Liver (tissue), 9 donors: ENCODE data around the gene ETS1. TPM values are rescaled to one million over a fixed set of nuclear protein-coding genes. Genes with fewer than 3 reads are reported as not detected.

Source experiments
- DNase-seq: peaks from one replicate; pipeline ENCODE4 v3.0.0-alpha.2; 2017; ENCODE audit warnings: low spot score
- H3K27ac ChIP-seq, 2 donors: one replicate each; pipeline ENCODE4 v1.7.0; 2013; ENCODE audit warnings: inconsistent platforms in 2 of 2, low read length in 2 of 2, control low read depth in 1 of 2, low read depth in 1 of 2, mild to moderate bottlenecking in 1 of 2
- H3K27me3 ChIP-seq, 4 donors: one replicate each; pipeline versions ENCODE4 v1.6.1 to v1.7.0; 2013; ENCODE audit warnings: low read length in 3 of 4, inconsistent platforms in 1 of 4, mild to moderate bottlenecking in 1 of 4, moderate library complexity in 1 of 4; ENCODE audit not compliant: control insufficient read depth in 4 of 4, insufficient read depth in 4 of 4
- H3K36me3 ChIP-seq, 4 donors: one replicate each; pipeline versions ENCODE4 v1.6.1 to v1.7.0; 2013; ENCODE audit warnings: low read length in 3 of 4, mild to moderate bottlenecking in 3 of 4, low read depth in 1 of 4, moderate library complexity in 1 of 4; ENCODE audit not compliant: control insufficient read depth in 4 of 4, insufficient read depth in 3 of 4
- H3K4me1 ChIP-seq, 4 donors: one replicate each; pipeline versions ENCODE4 v1.6.1 to v1.7.0; 2013; ENCODE audit warnings: low read length in 3 of 4, mild to moderate bottlenecking in 3 of 4, moderate library complexity in 1 of 4; ENCODE audit not compliant: control insufficient read depth in 4 of 4, insufficient read depth in 4 of 4
- H3K4me3 ChIP-seq, 3 donors: one replicate each; pipeline versions ENCODE4 v1.6.1 to v1.7.0; 2013; ENCODE audit warnings: low read length in 3 of 3, control low read depth in 1 of 3, low read depth in 1 of 3, mild to moderate bottlenecking in 1 of 3
- H3K9ac ChIP-seq, 2 donors: one replicate each; pipeline ENCODE4 v1.7.0; 2013; ENCODE audit warnings: low read length in 2 of 2, mild to moderate bottlenecking in 2 of 2, moderate library complexity in 2 of 2, control low read depth in 1 of 2, low read depth in 1 of 2
- H3K9me3 ChIP-seq, 4 donors: one replicate each; pipeline versions ENCODE4 v1.6.1 to v1.7.0; 2013; ENCODE audit warnings: low read length in 3 of 4; ENCODE audit not compliant: control insufficient read depth in 4 of 4
- ATF3 ChIP-seq: IDR thresholded peaks from 2 replicates; pipeline ENCODE4 v1.6.1; 2016; ENCODE audit warnings: antibody characterized with exemption
- FOXA1 ChIP-seq: IDR thresholded peaks from 2 replicates; pipeline ENCODE4 v1.6.1; 2016; ENCODE audit warnings: antibody characterized with exemption
- FOXA2 ChIP-seq: IDR thresholded peaks from 2 replicates; pipeline ENCODE4 v1.6.1; 2016; ENCODE audit warnings: antibody characterized with exemption
- HNF4A ChIP-seq, 2 donors: conservative IDR thresholded peaks; 2 replicates each; pipeline ENCODE4 v1.6.1; 2016; ENCODE audit warnings: antibody characterized with exemption in 2 of 2, mild to moderate bottlenecking in 2 of 2
- HNF4G ChIP-seq: IDR thresholded peaks from 2 replicates; pipeline ENCODE4 v1.6.1; 2016; ENCODE audit warnings: antibody characterized with exemption
- JUND ChIP-seq, 2 donors: IDR thresholded peaks; 2 replicates each; pipeline ENCODE4 v1.6.1; 2016; ENCODE audit warnings: antibody characterized with exemption in 2 of 2
- MAX ChIP-seq: IDR thresholded peaks from 2 replicates; pipeline ENCODE4 v1.6.1; 2016; ENCODE audit warnings: antibody characterized with exemption
- NR2F2 ChIP-seq: IDR thresholded peaks from 2 replicates; pipeline ENCODE4 v1.6.1; 2016; ENCODE audit warnings: antibody characterized with exemption
- RAD21 ChIP-seq, 2 donors: IDR thresholded peaks; 2 replicates each; pipeline ENCODE4 v1.6.1; 2016; ENCODE audit warnings: antibody characterized with exemption in 2 of 2, mild to moderate bottlenecking in 2 of 2
- REST ChIP-seq: IDR thresholded peaks from 2 replicates; pipeline ENCODE4 v1.6.1; 2016; ENCODE audit warnings: antibody characterized with exemption, mild to moderate bottlenecking
- RXRA ChIP-seq, 2 donors: IDR thresholded peaks; 2 replicates each; pipeline ENCODE4 v1.6.1; 2017 to 2018; ENCODE audit warnings: antibody characterized with exemption in 2 of 2, mild to moderate bottlenecking in 1 of 2
- SP1 ChIP-seq: IDR thresholded peaks from 2 replicates; pipeline ENCODE4 v1.6.1; 2018; ENCODE audit warnings: antibody characterized with exemption, mild to moderate bottlenecking
- TAF1 ChIP-seq: conservative IDR thresholded peaks from 2 replicates; pipeline ENCODE4 v1.6.1; 2016; ENCODE audit warnings: antibody characterized with exemption, mild to moderate bottlenecking
- YY1 ChIP-seq: IDR thresholded peaks from 2 replicates; pipeline ENCODE4 v1.6.1; 2016; ENCODE audit warnings: antibody characterized with exemption, mild to moderate bottlenecking
- ZBTB33 ChIP-seq: IDR thresholded peaks from 2 replicates; pipeline ENCODE4 v1.6.1; 2016; ENCODE audit warnings: antibody characterized with exemption
- WGBS: extraction: QIAGEN DNeasy Blood & Tissue Kit; methylation state at CpG from one replicate; pipeline ENCODE4 v1.1.7; 2013; 5-methylcytosine and 5-hydroxymethylcytosine counted together
- polyA plus RNA-seq, 2 donors: library from polyadenylated mRNA; stranded (reverse) in 1 of 2; unstranded in 1 of 2; fragments of 200-250 nt in 1 of 2; fragments of >200 nt in 1 of 2; fragmentation: Nextera tagmentation in 1 of 2; extraction: Ambion mirVana in 1 of 2; gene quantifications; one replicate each; pipeline versions ENCODE4 v1.2.1 to v1.2.3, GENCODE V29; 2013 to 2015
- total RNA-seq, 2 donors: library from RNA; depleted of rRNA; stranded (reverse); fragments of >200 nt; gene quantifications; one replicate each; pipeline ENCODE4 v1.2.3, GENCODE V29; 2014
- donor health status: healthy.
- donor health status: healthy.
- donor health status: healthy.
- donor health status: healthy.
- donor health status: healthy.

The ETS1 gene
- total and polyA plus RNA-seq, 4 donors: 4.8 to 30.0 (median 20.3) TPM

GRCh38 chr11:128547946-128548648, 39.3 kb downstream of the ETS1 start:
- DNase-seq: no peak
- H3K36me3 ChIP-seq: no peaks in the 10 kb centered on the region
- H3K27ac ChIP-seq: peak overlapping the region; percentile 68 to 77
- peak overlapping the region; percentile 40 to 58 (median 41) for H3K4me3 ChIP-seq
- H3K4me1 ChIP-seq: peaks cover 0 to 6% (median 3%) of the 10 kb centered on the region in 4 donors
- H3K27me3 ChIP-seq: no peaks in the 10 kb centered on the region
- TF ChIP-seq HNF4A (conservative IDR thresholded peaks at IDR 0.05) (peak in 1 of 2 donors; percentile 13), ATF3 (no peak)
- no peaks in the 10 kb centered on the region for H3K9me3 ChIP-seq
- 47% methylated on average over 11 of the region's 11 CpGs for WGBS
- peak overlapping the region; percentile 22 to 57 for H3K9ac ChIP-seq

- no peaks in the 10 kb centered on the region for H3K36me3 ChIP-seq
- no peaks in the 10 kb centered on the region for H3K9me3 ChIP-seq
- no peak for TF ChIP-seq ZBTB33
- no peak for TF ChIP-seq FOXA1
- no peak for TF ChIP-seq TAF1
- TF ChIP-seq RAD21 (IDR thresholded peaks at IDR 0.05): no peak
- no peak for TF ChIP-seq NR2F2
- TF ChIP-seq HNF4A (conservative IDR thresholded peaks at IDR 0.05): no peak
- TF ChIP-seq HNF4G: no peak
- TF ChIP-seq REST: no peak
- no peak for TF ChIP-seq YY1
- no peak for TF ChIP-seq RXRA (IDR thresholded peaks at IDR 0.05)
- no peak for TF ChIP-seq ATF3
- no peak for TF ChIP-seq JUND (IDR thresholded peaks at IDR 0.05)
- no peak for TF ChIP-seq MAX
- no peak for TF ChIP-seq SP1
- no peak for TF ChIP-seq FOXA2
- WGBS: 86% methylated on average over 2 of the region's 2 CpGs
- peaks cover 0 to 6% (median 3%) of the 10 kb centered on the region in 4 donors for H3K4me1 ChIP-seq
- peak overlapping the region in 1 of 2 donors; percentile 39 for H3K27ac ChIP-seq
- H3K27me3 ChIP-seq: no peaks in the 10 kb centered on the region
- no peak overlapping the region for H3K9ac ChIP-seq
- no peak overlapping the region for H3K4me3 ChIP-seq
- no peak for DNase-seq
These were observed 40.4 kb downstream of the ETS1 start for GRCh38 chr11:128546916-128547315.
